ENCODE results near the gene LONRF3.

DNA sequence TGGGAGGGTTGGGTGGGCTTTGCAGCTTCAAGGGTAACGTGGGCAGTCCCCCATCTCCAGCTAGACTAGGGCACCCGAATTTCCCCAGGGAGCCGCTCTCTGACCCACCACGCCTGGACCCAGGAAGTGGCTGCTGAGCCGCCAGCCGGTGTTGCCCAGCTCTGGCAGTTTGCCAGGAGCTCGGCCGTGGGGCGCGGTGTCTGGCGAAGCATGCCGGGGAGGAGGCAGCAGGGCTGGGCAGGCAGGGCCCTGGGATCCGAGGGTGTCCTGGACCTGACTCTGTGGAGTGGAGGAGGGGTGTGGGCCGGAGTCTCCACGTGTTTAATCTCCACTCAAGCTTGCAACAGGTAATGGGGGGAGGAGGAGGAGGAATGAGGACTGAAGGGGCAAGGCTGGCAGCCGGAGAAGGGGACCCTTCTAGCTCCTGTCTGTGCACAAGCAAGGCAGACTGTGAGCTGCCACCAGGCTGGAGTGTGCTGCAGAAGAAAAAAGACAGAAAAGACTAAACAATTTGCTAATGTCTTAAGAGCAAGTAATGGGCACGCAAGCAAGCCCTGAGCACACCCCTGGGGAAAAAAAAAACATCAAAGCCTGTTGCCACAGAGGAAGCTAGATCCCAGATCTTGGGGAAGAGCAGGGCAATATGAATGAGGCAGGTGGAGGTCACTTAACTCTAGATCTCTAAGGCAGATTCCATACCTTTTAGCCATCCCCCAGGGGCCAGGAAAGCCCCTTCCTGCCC, 2.4 kb downstream of the LONRF3 start:
- TF ChIP-seq EZH2 (IDR thresholded peaks at IDR 0.05) (no peak), POLR2AphosphoS5 (IDR thresholded peaks at IDR 0.05; ENCODE audit: borderline replicate concordance, low read depth, low read length) (no peak)
